Measurements from ENCODE around the gene CALU.

Gene CALU

GRCh38 chr7:128708824-128709223 is 30.3 kb upstream of the CALU start:
- no peak overlapping the region for H3K4me3 ChIP-seq (ENCODE audit: low read depth, low read length)

DNA sequence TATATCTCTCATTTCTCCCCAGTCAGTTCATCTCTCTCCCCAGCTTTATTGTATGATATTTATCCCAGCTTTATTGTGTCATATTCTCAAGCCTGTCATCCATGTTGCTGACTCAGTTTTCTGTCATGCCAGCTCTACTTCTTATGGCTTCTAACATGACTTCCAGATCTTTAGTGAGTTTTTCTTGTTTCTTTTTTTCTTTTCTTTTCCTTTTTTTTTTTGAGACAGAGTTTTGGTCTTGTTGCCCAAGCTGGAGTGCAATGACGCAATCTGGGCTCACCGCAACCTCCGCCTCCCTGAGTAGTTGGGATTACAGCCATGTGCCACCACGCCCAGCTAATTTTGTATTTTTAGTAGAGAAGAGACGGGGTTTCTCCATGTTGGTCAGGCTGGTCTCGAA is 28.7 kb upstream of the CALU start:
- TF ChIP-seq CTCF (IDR thresholded peaks at IDR 0.05; ENCODE audit: borderline replicate concordance, insufficient read depth, low read depth, low read length), result no peak
- no peak overlapping the region for H3K4me3 ChIP-seq (ENCODE audit: low read depth, low read length)

More at GRCh38 chr7:128708824-128709223, 30.3 kb upstream of the CALU start:
- TF ChIP-seq CTCF (IDR thresholded peaks at IDR 0.05; ENCODE audit: borderline replicate concordance, insufficient read depth, low read depth, low read length), result no peak

- no peak overlapping the region for H3K4me3 ChIP-seq (ENCODE audit: low read depth, low read length)
- TF ChIP-seq CTCF (IDR thresholded peaks at IDR 0.05; ENCODE audit: borderline replicate concordance, insufficient read depth, low read depth, low read length), result no peak
These were observed 25.4 kb upstream of the CALU start for GRCh38 chr7:128713794-128714193.

- H3K4me3 ChIP-seq (ENCODE audit: low read depth, low read length), result no peak overlapping the region
- no peak for TF ChIP-seq CTCF (IDR thresholded peaks at IDR 0.05; ENCODE audit: borderline replicate concordance, insufficient read depth, low read depth, low read length)
These were observed 24.3 kb upstream of the CALU start for GRCh38 chr7:128714701-128715495.

- H3K4me3 ChIP-seq (ENCODE audit: low read depth, low read length), result no peak overlapping the region
- no peak for TF ChIP-seq CTCF (IDR thresholded peaks at IDR 0.05; ENCODE audit: borderline replicate concordance, insufficient read depth, low read depth, low read length)
These were observed 20.1 kb upstream of the CALU start for GRCh38 chr7:128718967-128719642.

DNA sequence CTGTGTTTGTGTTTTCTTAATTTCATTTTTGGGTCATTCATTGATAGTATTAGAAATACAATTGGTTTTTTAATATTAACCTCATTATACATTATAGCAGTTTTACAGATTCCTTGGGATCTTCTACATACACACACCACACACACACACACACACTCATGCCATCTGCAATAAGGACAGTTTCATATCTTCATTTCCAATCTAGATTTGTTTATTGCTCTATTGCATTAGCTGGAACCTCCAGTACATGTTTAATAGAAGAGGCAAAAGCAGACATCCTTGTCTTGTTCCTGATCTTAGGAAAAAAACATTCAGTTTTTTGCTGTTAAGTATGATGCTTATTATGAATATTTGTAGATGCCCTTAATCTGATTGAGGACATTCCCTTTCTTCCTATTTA is 17.8 kb upstream of the CALU start:
- no peak for TF ChIP-seq CTCF (IDR thresholded peaks at IDR 0.05; ENCODE audit: borderline replicate concordance, insufficient read depth, low read depth, low read length)
- no peak overlapping the region for H3K4me3 ChIP-seq (ENCODE audit: low read depth, low read length)

DNA sequence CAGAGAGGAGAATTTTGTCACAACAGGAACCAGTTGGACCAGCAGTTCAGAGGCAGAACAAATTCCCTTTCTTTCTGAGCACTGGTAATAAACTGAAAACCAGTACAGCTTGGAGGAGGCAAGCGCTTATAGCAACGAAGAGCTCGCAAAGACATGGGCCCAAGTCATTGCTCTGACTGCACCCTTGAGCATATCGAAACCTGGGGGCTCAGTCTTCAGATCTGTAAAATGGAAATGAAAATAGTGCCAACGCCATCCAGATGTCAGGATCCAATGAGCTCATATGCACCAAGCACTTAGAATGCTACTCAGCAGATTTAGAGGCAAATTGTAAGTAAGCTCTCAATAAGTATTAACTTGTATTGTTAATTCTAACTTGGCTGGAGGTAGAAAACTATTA is 14.4 kb upstream of the CALU start:
- no peak for TF ChIP-seq CTCF (IDR thresholded peaks at IDR 0.05; ENCODE audit: borderline replicate concordance, insufficient read depth, low read depth, low read length)
- H3K4me3 ChIP-seq (ENCODE audit: low read depth, low read length), result no peak overlapping the region
